ENCODE results near the gene RASL10B.

RASL10B gene

GRCh38 chr17:35773679-35774425, 42.4 kb downstream of the RASL10B start:
- no peak overlapping the region for H3K27ac Mint-ChIP-seq
- ATAC-seq (ENCODE audit: low read depth): no peak
- peaks cover 14% of the 10 kb centered on the region for H3K27me3 Mint-ChIP-seq
- H3K4me1 Mint-ChIP-seq: no peaks in the 10 kb centered on the region
- DNase-seq (ENCODE audit: low spot score in 2 of 2): no peak
- H3K4me3 Mint-ChIP-seq: no peak overlapping the region
- H3K36me3 Mint-ChIP-seq: peaks cover 3% of the 10 kb centered on the region
- no peaks in the 10 kb centered on the region for H3K9me3 Mint-ChIP-seq

- H3K9me3 Mint-ChIP-seq: no peaks in the 10 kb centered on the region
- peaks cover under 1% of the 10 kb centered on the region for H3K36me3 Mint-ChIP-seq
- DNase-seq (ENCODE audit: low spot score in 2 of 2) (no peak), ATAC-seq (ENCODE audit: low read depth) (no peak)
- no peaks in the 10 kb centered on the region for H3K4me1 Mint-ChIP-seq
- H3K27ac Mint-ChIP-seq: no peak overlapping the region
- no peak overlapping the region for H3K4me3 Mint-ChIP-seq
- peaks cover 13% of the 10 kb centered on the region for H3K27me3 Mint-ChIP-seq
Measured at GRCh38 chr17:35774499-35774898, 43.1 kb downstream of the RASL10B start.

GRCh38 chr17:35775039-35775438, 43.6 kb downstream of the RASL10B start:
- H3K27me3 Mint-ChIP-seq: peaks cover 13% of the 10 kb centered on the region
- ATAC-seq (ENCODE audit: low read depth) (no peak), DNase-seq (ENCODE audit: low spot score in 2 of 2) (no peak)
- no peaks in the 10 kb centered on the region for H3K4me1 Mint-ChIP-seq
- H3K27ac Mint-ChIP-seq: no peak overlapping the region
- no peak overlapping the region for H3K4me3 Mint-ChIP-seq
- H3K36me3 Mint-ChIP-seq: no peaks in the 10 kb centered on the region
- no peaks in the 10 kb centered on the region for H3K9me3 Mint-ChIP-seq

GRCh38 chr17:35775583-35775982, 44.1 kb downstream of the RASL10B start:
- H3K27me3 Mint-ChIP-seq: peaks cover 11% of the 10 kb centered on the region
- ATAC-seq (ENCODE audit: low read depth) (no peak), DNase-seq (ENCODE audit: low spot score in 2 of 2) (no peak)
- no peaks in the 10 kb centered on the region for H3K9me3 Mint-ChIP-seq
- H3K4me1 Mint-ChIP-seq: no peaks in the 10 kb centered on the region
- H3K27ac Mint-ChIP-seq: no peak overlapping the region
- no peak overlapping the region for H3K4me3 Mint-ChIP-seq
- H3K36me3 Mint-ChIP-seq: no peaks in the 10 kb centered on the region

- no peak overlapping the region for H3K27ac Mint-ChIP-seq
- no peaks in the 10 kb centered on the region for H3K9me3 Mint-ChIP-seq
- H3K4me1 Mint-ChIP-seq: no peaks in the 10 kb centered on the region
- no peak for DNase-seq (ENCODE audit: low spot score in 2 of 2)
- peaks cover 11% of the 10 kb centered on the region for H3K27me3 Mint-ChIP-seq
- no peak overlapping the region for H3K4me3 Mint-ChIP-seq
- ATAC-seq (ENCODE audit: low read depth): no peak
- H3K36me3 Mint-ChIP-seq: no peaks in the 10 kb centered on the region
Measured at GRCh38 chr17:35778641-35779196, 47.3 kb downstream of the RASL10B start.

GRCh38 chr17:35780950-35781349, 49.5 kb downstream of the RASL10B start:
- no peak for DNase-seq (ENCODE audit: low spot score in 2 of 2)
- no peaks in the 10 kb centered on the region for H3K9me3 Mint-ChIP-seq
- H3K4me1 Mint-ChIP-seq: no peaks in the 10 kb centered on the region
- peaks cover 7% of the 10 kb centered on the region for H3K27me3 Mint-ChIP-seq
- no peak for ATAC-seq (ENCODE audit: low read depth)
- H3K27ac Mint-ChIP-seq: no peak overlapping the region
- H3K36me3 Mint-ChIP-seq: no peaks in the 10 kb centered on the region
- H3K4me3 Mint-ChIP-seq: no peak overlapping the region

GRCh38 chr17:35784895-35785294, 53.5 kb downstream of the RASL10B start:
- ATAC-seq (ENCODE audit: low read depth): no peak

GRCh38 chr17:35786941-35787432, 55.5 kb downstream of the RASL10B start:
- H3K4me3 Mint-ChIP-seq: no peak overlapping the region
- ATAC-seq (ENCODE audit: low read depth) (no peak), DNase-seq (ENCODE audit: low spot score in 2 of 2) (no peak)
- no peak overlapping the region for H3K27ac Mint-ChIP-seq
- H3K27me3 Mint-ChIP-seq: peaks cover 15% of the 10 kb centered on the region
- no peaks in the 10 kb centered on the region for H3K9me3 Mint-ChIP-seq
- no peaks in the 10 kb centered on the region for H3K36me3 Mint-ChIP-seq
- no peaks in the 10 kb centered on the region for H3K4me1 Mint-ChIP-seq

More at GRCh38 chr17:35784895-35785294, 53.5 kb downstream of the RASL10B start:
- H3K36me3 Mint-ChIP-seq: no peaks in the 10 kb centered on the region
- H3K27me3 Mint-ChIP-seq: peaks cover 17% of the 10 kb centered on the region
- H3K4me3 Mint-ChIP-seq: no peak overlapping the region
- DNase-seq (ENCODE audit: low spot score in 2 of 2): no peak
- no peaks in the 10 kb centered on the region for H3K9me3 Mint-ChIP-seq
- H3K4me1 Mint-ChIP-seq: no peaks in the 10 kb centered on the region
- no peak overlapping the region for H3K27ac Mint-ChIP-seq

- no peaks in the 10 kb centered on the region for H3K9me3 Mint-ChIP-seq
- ATAC-seq (ENCODE audit: low read depth): no peak
- no peaks in the 10 kb centered on the region for H3K4me1 Mint-ChIP-seq
- H3K27me3 Mint-ChIP-seq: peaks cover 21% of the 10 kb centered on the region
- H3K36me3 Mint-ChIP-seq: no peaks in the 10 kb centered on the region
- DNase-seq (ENCODE audit: low spot score in 2 of 2): no peak
- H3K27ac Mint-ChIP-seq: no peak overlapping the region
- H3K4me3 Mint-ChIP-seq: no peak overlapping the region
Measured at GRCh38 chr17:35788477-35789368, 57.3 kb downstream of the RASL10B start.

- H3K27ac Mint-ChIP-seq: no peak overlapping the region
- H3K4me3 Mint-ChIP-seq: no peak overlapping the region
- DNase-seq (ENCODE audit: low spot score in 2 of 2): no peak
Measured at GRCh38 chr17:35790841-35791240, 59.4 kb downstream of the RASL10B start.

GRCh38 chr17:35791681-35792350, 60.4 kb downstream of the RASL10B start:
- ATAC-seq (ENCODE audit: low read depth) (peak; percentile 28), DNase-seq (ENCODE audit: low spot score in 2 of 2) (no peak)
- Mint-ChIP-seq H3K9me3 (no peaks in the 10 kb centered on the region), H3K27me3 (peaks cover 29% of the 10 kb centered on the region), H3K36me3 (no peaks in the 10 kb centered on the region), H3K4me3 (no peak overlapping the region), H3K27ac (no peak overlapping the region), H3K4me1 (peaks cover 9% of the 10 kb centered on the region)

More at GRCh38 chr17:35790841-35791240, 59.4 kb downstream of the RASL10B start:
- no peaks in the 10 kb centered on the region for H3K9me3 Mint-ChIP-seq
- no peak for ATAC-seq (ENCODE audit: low read depth)
- H3K27me3 Mint-ChIP-seq: peaks cover 25% of the 10 kb centered on the region
- peaks cover 9% of the 10 kb centered on the region for H3K4me1 Mint-ChIP-seq
- no peaks in the 10 kb centered on the region for H3K36me3 Mint-ChIP-seq

Data from memory B cell (primary cell).